Measurements from ENCODE around the gene TUBA4B.

The TUBA4B gene

DNA sequence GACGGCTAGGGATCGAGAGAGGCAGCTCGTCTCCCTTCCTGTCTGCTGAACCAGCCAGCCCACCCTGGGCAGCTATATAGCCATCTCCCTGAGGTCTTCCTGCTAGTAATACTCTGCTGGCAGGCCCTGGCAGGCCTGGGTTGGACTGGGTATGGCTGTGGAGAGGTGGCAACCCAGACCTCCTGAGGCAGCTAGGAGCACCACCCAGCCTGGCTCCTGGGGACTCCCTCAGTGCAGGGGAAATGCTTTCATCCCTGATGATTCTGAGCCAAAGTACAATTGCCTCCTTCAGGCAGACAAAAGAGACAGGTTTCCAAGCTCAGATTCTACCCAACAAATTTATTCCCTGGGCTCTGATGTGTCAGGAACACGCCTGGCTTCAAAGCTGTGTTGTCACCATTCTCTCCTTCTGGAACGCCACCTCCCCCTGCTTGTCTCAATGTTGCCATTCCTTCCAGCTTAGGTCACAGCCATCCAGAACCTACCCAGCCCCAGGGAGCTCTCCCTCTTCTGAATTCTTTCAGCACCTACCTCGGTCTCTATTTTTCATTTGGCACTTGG is 21.4 kb downstream of the TUBA4B start:
- Mint-ChIP-seq H3K27me3 (no peaks in the 10 kb centered on the region), H3K36me3 (no peaks in the 10 kb centered on the region), H3K27ac (peak overlapping the region; percentile 17), H3K4me1 (peaks cover 52% of the 10 kb centered on the region), H3K4me3 (no peak overlapping the region), H3K9me3 (no peaks in the 10 kb centered on the region)
- no peak for ATAC-seq

DNA sequence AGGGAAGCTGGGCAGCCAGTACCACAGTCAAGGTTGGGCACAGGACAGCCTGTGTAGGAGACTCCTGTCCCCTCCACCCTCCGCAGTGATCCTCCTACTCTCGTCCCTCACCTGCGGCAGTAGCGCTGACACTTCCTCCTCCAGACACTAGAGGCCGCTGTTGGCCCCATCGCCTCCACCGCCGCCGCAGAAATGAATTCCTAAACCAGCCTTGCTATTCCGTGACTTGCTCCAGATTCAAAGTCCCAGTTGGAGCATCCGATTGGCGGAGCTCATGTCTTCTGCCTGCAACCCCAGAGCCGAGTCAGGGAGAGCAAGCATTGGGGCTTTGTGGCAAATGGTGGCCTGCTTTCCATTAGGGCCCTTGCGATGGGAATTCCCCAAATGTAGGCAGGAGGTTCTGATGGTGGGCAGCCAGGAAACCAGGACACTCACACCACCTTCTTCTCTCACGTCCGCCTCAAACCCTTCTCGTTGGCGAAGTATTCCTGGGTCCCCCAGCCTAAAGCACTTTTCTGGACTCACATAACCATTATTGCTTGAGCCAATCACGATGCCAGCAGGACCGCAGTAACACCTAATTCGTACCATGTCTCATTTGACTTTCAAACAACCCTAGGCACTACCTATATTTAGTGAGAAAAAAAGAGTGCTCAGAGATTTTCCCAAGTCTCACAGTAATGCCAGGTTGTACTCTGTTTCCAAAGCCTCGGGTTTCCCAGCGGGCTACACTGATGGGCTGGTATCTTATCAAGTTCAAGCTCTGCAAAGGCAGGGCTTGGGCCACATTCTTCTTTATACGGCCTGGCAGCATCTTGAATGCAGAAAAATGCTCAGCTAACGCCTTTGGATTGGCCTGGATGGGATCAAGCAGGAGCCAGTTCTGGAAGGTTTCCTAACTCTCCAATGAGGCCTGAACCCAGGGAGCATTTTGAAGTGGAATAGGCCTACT is 24.9 kb downstream of the TUBA4B start:
- peaks cover 23% of the 10 kb centered on the region for H3K36me3 Mint-ChIP-seq
- peak overlapping the region; percentile 96 for H3K4me3 Mint-ChIP-seq
- H3K4me1 Mint-ChIP-seq = peaks cover 63% of the 10 kb centered on the region
- peak; percentile 45 for ATAC-seq
- H3K9me3 Mint-ChIP-seq = no peaks in the 10 kb centered on the region
- no peaks in the 10 kb centered on the region for H3K27me3 Mint-ChIP-seq
- peak overlapping the region; percentile 96 for H3K27ac Mint-ChIP-seq

DNA sequence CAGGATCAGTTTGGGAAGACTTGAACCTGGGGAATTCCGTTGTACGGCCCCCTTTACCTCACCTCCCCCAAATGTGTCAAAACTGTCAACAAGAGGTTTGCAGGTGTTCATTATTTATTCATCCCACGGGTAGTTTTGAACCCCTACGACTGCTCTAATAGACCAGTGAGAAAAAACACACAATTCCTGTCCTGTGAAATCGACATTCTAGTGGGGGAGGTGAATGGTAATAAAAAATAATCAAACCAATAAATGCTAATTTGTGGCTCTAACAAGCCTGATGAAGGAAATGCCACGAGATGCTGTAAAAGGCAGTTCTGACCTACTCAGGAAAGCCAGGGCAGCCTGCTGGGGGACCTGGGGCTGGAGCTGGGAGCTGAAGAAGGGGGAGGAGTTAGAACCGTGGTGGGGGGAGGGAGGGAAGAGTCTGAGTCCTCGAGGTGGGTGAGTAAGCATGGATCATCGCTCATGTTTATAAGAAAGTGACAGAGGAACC is 25.7 kb downstream of the TUBA4B start:
- no peaks in the 10 kb centered on the region for H3K27me3 Mint-ChIP-seq
- peak overlapping the region; percentile 96 for H3K27ac Mint-ChIP-seq
- peaks cover 65% of the 10 kb centered on the region for H3K4me1 Mint-ChIP-seq
- no peaks in the 10 kb centered on the region for H3K9me3 Mint-ChIP-seq
- peaks cover 27% of the 10 kb centered on the region for H3K36me3 Mint-ChIP-seq
- ATAC-seq = peak; percentile 0
- peak overlapping the region; percentile 96 for H3K4me3 Mint-ChIP-seq

DNA sequence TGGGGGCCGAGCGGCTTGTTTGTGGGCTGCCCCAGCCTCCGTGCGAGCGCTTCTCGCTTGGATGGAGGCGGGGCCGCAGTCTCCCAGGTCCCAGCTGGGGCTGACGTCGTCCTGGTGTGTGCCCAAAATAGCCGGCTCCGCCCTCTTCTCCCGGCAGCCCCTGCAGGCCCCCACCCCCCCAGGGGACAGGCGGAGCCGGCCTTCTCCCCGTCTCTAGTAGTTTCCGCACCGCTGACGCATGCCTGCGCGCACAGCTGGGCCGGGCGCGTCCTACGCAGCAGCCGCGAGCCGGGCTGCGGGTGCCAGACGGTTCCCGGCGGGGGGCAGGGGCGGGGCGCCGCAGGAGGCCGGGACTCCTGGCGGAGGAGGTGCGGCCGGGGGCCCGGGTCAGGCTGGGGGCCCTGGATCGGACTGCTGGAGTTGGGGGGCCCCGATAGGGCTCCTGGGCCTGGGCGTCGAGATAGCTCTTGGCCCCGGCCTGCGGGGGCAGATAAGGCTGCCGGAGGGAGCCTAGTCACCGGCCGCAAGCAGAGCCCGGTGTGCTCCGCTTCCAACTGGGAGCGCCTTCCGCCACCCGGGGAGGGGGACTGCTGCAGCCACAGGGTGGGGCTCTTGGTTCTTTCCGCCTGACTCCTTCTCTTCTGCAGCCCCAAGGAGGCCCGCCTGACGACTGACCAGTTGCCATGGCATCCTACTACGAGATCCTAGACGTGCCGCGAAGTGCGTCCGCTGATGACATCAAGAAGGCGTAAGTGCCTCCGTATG is 26.3 kb downstream of the TUBA4B start, which contains the start of gene DNAJB2:
DNAJB2 (plus strand) TSS at position 216 of the 765 bp plus-strand sequence; CDS start at position 684, 468 bp downstream.
- peaks cover 27% of the 10 kb centered on the region for H3K36me3 Mint-ChIP-seq
- peaks cover 59% of the 10 kb centered on the region for H3K4me1 Mint-ChIP-seq
- ATAC-seq = peak; percentile 93

DNA sequence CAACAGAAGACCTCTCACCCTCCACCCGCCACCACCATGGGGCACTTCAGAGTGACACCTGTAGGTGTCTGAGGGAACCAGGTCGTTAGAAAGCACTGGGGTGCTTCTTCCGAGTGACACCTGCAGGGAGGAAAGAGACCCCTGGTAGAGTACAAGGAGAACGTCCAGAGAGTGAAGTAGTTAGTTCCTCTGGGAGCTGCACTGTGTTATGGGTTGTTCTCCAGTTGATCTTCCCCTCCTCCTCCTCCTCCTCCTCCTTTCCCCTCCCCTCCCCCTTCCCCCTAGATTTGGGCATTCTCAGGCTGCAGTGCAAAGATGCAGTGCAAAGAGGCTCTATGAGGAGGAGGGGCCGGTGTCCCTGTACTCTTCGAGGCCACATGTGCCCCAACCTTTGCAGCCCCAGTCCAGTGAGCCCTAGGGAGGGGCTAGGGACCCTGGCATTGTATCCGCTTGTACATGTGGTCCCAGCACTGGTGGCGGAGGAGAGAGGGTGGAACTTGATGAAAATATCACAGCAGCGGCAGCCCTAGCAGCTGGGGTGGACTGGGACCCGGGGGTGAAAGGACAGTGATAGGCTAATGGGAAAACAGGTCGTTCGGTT is 27.0 kb downstream of the TUBA4B start:
- peak overlapping the region; percentile 96 for H3K4me3 Mint-ChIP-seq
- peak overlapping the region; percentile 96 for H3K27ac Mint-ChIP-seq
- ATAC-seq = no peak
- H3K36me3 Mint-ChIP-seq = peaks cover 27% of the 10 kb centered on the region
- H3K4me1 Mint-ChIP-seq = peaks cover 52% of the 10 kb centered on the region
- no peaks in the 10 kb centered on the region for H3K9me3 Mint-ChIP-seq
- no peaks in the 10 kb centered on the region for H3K27me3 Mint-ChIP-seq

More for the DNA sequence above, 26.3 kb downstream of the TUBA4B start, which contains the start of gene DNAJB2:
- H3K27me3 Mint-ChIP-seq = no peaks in the 10 kb centered on the region
- peak within 1 kb of the TSS; percentile 96 for H3K27ac Mint-ChIP-seq
- H3K4me3 Mint-ChIP-seq = peak within 1 kb of the TSS; percentile 96
- no peaks in the 10 kb centered on the region for H3K9me3 Mint-ChIP-seq

DNA sequence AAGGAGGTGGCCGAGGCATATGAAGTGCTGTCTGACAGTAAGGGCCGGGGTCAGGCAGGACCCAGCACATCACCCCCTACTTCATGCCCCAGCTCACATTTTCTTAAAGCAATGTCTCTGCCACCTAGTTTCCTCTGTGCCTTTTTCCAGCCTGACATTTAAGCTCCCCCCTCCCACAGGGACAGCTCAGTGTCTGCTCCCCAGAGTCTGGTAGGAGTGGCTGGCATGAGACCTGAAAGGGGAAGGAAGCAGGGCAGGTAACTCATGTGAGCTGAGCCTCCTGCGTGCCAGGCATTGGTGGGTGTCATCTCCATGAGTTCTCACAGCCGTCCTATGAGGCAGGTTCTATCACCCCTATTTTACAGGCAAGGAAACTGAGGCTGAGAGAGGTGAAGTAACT is 27.6 kb downstream of the TUBA4B start:
- no peak for ATAC-seq
- Mint-ChIP-seq H3K27me3 (no peaks in the 10 kb centered on the region), H3K9me3 (no peaks in the 10 kb centered on the region), H3K36me3 (peaks cover 33% of the 10 kb centered on the region), H3K4me1 (peaks cover 58% of the 10 kb centered on the region), H3K27ac (peak overlapping the region; percentile 96), H3K4me3 (peak overlapping the region; percentile 96)

DNA sequence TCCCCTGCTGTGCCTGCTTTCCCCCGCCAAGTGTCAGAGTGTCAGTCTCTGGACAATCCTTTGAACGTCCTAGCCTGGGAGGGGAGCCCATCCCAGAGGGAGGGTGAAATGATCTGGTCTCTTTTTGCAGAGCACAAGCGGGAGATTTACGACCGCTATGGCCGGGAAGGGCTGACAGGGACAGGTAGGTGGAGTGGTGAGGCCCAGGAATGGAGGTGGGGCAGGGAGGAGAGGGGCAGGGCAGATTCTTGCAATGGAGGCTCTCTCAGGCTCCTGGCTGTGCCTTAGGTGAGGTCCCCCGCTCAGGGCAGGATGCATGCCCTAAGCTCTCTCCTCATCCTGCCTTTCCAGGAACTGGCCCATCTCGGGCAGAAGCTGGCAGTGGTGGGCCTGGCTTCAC is 28.5 kb downstream of the TUBA4B start:
- Mint-ChIP-seq H3K27me3 (no peaks in the 10 kb centered on the region), H3K36me3 (peaks cover 41% of the 10 kb centered on the region), H3K4me3 (no peak overlapping the region), H3K9me3 (no peaks in the 10 kb centered on the region), H3K27ac (peak overlapping the region; percentile 96), H3K4me1 (peaks cover 66% of the 10 kb centered on the region)
- no peak for ATAC-seq

DNA sequence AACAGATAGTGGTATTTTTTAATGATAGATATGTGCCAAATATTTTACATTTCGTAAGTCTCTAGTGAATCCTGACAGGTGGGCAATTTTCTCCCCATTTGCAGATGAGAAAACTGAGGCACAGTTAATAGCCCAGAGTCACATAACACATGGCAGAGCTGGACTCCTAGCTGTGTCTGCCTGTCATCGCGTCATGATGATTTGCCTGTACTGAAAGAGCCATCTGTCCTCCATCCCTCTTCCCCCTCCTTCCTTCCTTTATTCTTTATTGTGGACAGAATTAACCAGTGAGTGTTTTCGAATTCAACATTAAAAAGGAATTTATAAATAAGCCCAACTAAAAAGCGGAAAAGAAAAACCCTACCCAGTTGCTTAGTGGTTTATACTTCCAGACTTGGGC is 29.3 kb downstream of the TUBA4B start:
- Mint-ChIP-seq H3K9me3 (no peaks in the 10 kb centered on the region), H3K27ac (peak overlapping the region; percentile 45), H3K27me3 (no peaks in the 10 kb centered on the region), H3K36me3 (peaks cover 41% of the 10 kb centered on the region), H3K4me1 (peaks cover 62% of the 10 kb centered on the region), H3K4me3 (no peak overlapping the region)
- ATAC-seq = no peak

DNA sequence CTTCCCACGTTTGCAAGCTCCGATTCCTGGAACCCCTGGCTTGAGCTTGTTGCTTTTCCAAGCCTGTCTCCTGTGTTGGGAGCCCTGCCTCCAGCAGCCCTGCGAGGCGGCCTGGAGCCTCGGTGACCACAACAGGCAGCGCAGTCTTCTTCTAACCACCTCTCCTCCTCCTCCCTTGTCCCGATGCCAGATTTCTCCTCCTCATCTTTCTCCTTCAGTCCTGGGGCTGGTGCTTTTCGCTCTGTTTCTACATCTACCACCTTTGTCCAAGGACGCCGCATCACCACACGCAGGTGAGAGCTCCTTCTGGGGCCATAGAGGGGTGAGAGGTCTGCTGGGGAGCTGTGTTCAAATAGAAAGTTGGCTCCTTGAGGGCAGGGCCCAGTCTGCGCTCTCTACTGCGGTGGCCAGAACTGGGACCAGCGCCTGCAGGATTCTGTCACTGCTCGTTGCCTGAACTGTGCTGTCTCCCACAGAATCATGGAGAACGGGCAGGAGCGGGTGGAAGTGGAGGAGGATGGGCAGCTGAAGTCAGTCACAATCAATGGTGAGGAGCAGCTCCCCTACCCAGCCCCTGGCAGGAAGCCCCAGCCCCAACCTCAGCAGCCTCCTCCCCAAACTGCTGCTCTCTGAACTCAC is 30.0 kb downstream of the TUBA4B start:
- Mint-ChIP-seq H3K27ac (peak overlapping the region; percentile 45), H3K4me1 (peaks cover 55% of the 10 kb centered on the region), H3K4me3 (no peak overlapping the region), H3K36me3 (peaks cover 41% of the 10 kb centered on the region), H3K9me3 (no peaks in the 10 kb centered on the region), H3K27me3 (no peaks in the 10 kb centered on the region)
- ATAC-seq = no peak

DNA sequence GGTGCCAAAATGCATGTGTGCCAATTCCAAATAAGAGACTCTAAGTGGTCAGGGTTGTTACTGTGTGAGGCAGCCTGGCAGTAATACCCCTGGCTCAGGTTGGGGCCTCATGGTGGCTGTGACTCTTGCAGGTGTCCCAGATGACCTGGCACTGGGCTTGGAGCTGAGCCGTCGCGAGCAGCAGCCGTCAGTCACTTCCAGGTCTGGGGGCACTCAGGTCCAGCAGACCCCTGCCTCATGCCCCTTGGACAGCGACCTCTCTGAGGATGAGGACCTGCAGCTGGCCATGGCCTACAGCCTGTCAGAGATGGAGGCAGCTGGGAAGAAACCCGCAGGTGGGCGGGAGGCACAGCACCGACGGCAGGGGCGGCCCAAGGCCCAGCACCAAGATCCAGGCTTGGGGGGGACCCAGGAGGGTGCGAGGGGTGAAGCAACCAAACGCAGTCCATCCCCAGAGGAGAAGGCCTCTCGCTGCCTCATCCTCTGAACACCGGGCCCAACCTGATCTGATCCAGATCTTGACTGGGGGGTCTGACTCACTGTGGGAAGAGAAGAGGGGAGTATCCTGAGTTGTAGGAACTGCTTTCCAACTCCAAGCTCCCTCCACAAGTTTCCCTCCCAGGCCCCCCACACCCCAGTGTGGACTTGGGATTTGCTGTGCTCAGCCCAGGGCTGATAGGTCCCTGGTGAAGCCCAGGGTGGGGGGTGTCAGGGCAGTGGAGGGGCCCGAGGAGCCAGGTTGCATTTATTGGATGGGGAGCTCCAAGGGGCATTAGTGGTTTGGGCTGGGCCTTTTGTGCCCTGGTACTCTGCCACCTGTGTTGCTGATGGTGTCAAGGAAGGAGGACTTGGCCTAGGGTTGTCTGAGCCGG is 31.7 kb downstream of the TUBA4B start:
- Mint-ChIP-seq H3K27ac (no peak overlapping the region), H3K27me3 (no peaks in the 10 kb centered on the region), H3K9me3 (no peaks in the 10 kb centered on the region), H3K36me3 (peaks cover 41% of the 10 kb centered on the region), H3K4me1 (peaks cover 43% of the 10 kb centered on the region), H3K4me3 (no peak overlapping the region)
- ATAC-seq = no peak

DNA sequence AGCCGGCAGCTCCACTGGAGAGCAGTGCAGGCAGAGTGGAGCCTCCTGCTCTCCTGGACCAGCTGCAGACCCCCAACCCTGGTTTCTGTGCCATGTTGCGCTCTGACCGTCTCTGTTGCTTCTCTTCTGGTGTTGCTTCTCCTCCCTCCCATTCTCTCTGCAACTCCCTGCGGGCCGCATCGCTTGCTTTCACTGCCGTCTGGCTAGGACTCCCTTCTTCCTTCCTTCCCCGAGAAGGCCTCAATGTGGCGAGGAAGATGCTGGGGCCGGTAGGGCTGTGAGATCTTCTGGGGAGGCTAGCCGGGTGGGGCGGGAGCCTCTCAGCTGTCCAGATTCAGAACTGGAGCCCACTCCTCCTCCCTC is 32.3 kb downstream of the TUBA4B start:
- Mint-ChIP-seq H3K27me3 (no peaks in the 10 kb centered on the region), H3K4me1 (peaks cover 37% of the 10 kb centered on the region), H3K27ac (no peak overlapping the region), H3K9me3 (no peaks in the 10 kb centered on the region), H3K36me3 (peaks cover 39% of the 10 kb centered on the region), H3K4me3 (no peak overlapping the region)
- no peak for ATAC-seq

DNA sequence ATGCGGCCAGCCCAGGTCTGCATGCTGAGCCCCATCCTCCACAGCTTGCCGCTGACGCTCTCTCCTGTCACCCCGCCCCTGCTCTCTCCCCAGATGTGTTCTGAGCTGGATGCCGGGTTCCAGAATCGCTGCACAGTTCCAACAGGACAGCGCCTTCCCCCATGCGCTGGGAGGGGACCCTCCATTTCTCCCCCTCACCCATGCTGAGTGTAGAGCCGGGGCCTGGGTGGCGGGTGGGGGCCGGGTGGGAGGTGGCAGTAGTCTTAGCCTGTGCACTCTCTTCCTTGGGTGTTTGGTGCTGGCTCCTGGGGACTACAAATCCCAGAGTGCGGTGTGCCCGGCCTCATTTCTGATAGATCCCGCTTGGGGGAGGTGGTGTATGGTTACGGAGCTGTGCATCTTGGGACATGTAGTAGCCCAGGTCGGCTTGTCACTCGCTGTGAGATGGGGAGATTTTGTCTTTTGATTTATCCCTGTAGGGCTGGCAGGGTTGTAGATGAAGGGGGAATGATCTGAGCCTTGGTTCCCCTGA is 32.9 kb downstream of the TUBA4B start:
- Mint-ChIP-seq H3K36me3 (peaks cover 33% of the 10 kb centered on the region), H3K4me3 (no peak overlapping the region), H3K4me1 (peaks cover 31% of the 10 kb centered on the region), H3K27ac (peak overlapping the region; percentile 43), H3K27me3 (no peaks in the 10 kb centered on the region), H3K9me3 (no peaks in the 10 kb centered on the region)
- ATAC-seq = no peak

DNA sequence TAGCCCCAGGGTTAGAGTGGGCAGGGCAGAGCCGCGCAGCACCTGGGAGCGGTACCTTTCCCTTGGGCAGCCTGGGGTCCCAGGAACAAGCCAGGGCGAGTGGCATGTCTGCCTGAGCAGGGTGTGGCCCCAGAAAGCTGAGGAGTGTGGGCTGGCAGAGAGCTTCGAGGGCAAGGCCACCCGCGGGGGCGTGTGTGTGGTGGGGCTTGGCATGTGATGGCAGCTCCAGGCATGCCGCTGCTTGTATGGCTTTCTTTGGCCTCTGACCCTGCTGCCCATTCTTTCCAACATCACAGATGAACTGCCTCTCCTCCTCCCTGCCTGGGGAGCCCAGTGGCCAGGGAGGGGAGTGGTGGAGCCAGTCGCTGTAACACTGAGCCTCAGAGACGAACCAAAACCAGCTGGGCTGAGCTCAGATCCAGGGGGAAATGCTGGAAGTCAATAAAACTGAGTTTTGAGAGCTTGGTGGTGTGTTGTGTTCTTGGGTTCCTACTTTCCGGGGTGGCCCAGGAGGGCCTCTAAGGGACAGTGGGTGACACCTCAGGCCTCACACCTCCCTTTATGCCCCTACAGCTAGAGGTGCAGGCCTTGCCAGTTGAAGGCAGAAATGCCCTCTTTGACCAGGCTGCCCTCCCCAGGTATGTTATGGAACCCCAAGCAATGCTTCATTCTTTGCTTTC is 33.5 kb downstream of the TUBA4B start:
- Mint-ChIP-seq H3K27me3 (no peaks in the 10 kb centered on the region), H3K9me3 (no peaks in the 10 kb centered on the region), H3K4me1 (peaks cover 25% of the 10 kb centered on the region), H3K27ac (peak overlapping the region; percentile 43), H3K4me3 (no peak overlapping the region), H3K36me3 (peaks cover 27% of the 10 kb centered on the region)
- no peak for ATAC-seq
